GM12878 (cell line): ENCODE measurements around the gene CDK11B. TPM values are rescaled to one million over a fixed set of nuclear protein-coding genes. Genes with fewer than 3 reads are reported as not detected.

Source experiments
- ATAC-seq: fragments of 200-7000 bp; cut with Tn5 transposase; 3 replicates; pipeline ENCODE4 v1.9.1; 2020; ENCODE audit warnings: mild to moderate bottlenecking, moderate library complexity
- BruUV-seq: library from RNA; stranded (reverse); fragments of 400-500 nt; replicated peaks from 2 replicates; lab custom pipeline; 2021; lab: Mats Ljungman, UMichigan
- CTCF ChIA-PET: fragments of 300-600 bp; sonication (Branson Sonifier 250); formaldehyde crosslinking; extraction: SDS; loops from one replicate; lab custom pipeline; 2021; ENCODE audit warnings: inconsistent platforms; lab: Yijun Ruan, JAX
- POLR2A ChIA-PET: fragments of 350-600 bp; formaldehyde crosslinking; extraction: SDS; loops from one replicate; lab custom pipeline; 2021; ENCODE audit warnings: inconsistent platforms; lab: Charles Lee
- RAD21 ChIA-PET: fragments of 300-600 bp; sonication (Branson Sonifier 250); formaldehyde crosslinking; loops from one replicate; lab custom pipeline; 2023; ENCODE audit warnings: antibody characterized with exemption; ENCODE audit not compliant: unreplicated experiment; lab: Charles Lee
- SMC1A ChIA-PET: fragments of 300-600 bp; sonication (Branson Sonifier 250); formaldehyde crosslinking; loops from one replicate; lab custom pipeline; 2023; ENCODE audit not compliant: unreplicated experiment, uncharacterized antibody; lab: Charles Lee
- DNase-seq: peaks from one replicate; pipeline ENCODE4 v3.0.0-alpha.2; 2011; ENCODE audit warnings: low read depth, low spot score
- FAIRE-seq: peaks from 3 replicates; lab custom pipeline; 2011; peaks lifted over from hg19 to GRCh38; lab: Jason Lieb, UNC
- H2AFZ ChIP-seq: 2 replicates; pipeline ENCODE4 v1.6.0; 2011; ENCODE audit warnings: low read depth, low read length, control low read depth; ENCODE audit not compliant: control insufficient read depth
- H3K27ac ChIP-seq: 2 replicates; pipeline ENCODE4 v1.5.1; 2011; ENCODE audit warnings: control low read depth; ENCODE audit not compliant: control insufficient read depth, insufficient read depth
- H3K27me3 ChIP-seq, 2 experiments: replicated peaks in 1 of 2; 2 replicates each; pipeline versions ENCODE4 v1.6.0 to v1.6.1; 2011; ENCODE audit warnings: low read length in 1 of 2; ENCODE audit not compliant: control insufficient read depth in 2 of 2, insufficient read depth in 2 of 2
- H3K36me3 ChIP-seq, 2 experiments: 2 replicates each; pipeline ENCODE4 v1.5.1; 2011; ENCODE audit warnings: low read length in 1 of 2; ENCODE audit not compliant: control insufficient read depth in 2 of 2, insufficient read depth in 2 of 2
- H3K4me1 ChIP-seq: 2 replicates; pipeline ENCODE4 v1.6.1; 2011; ENCODE audit warnings: mild to moderate bottlenecking, low read length, moderate library complexity, mixed read lengths; ENCODE audit not compliant: control insufficient read depth, insufficient read depth
- H3K4me2 ChIP-seq: 2 replicates; pipeline ENCODE4 v1.6.0; 2011; ENCODE audit warnings: control low read depth; ENCODE audit not compliant: control insufficient read depth, insufficient read depth
- H3K4me3 ChIP-seq: fragments of 200-600 bp; sonication (generic); 2 replicates; pipeline ENCODE4 v1.5.1; 2016
- H3K79me2 ChIP-seq: 2 replicates; pipeline ENCODE4 v1.6.0; 2011; ENCODE audit warnings: low read length; ENCODE audit not compliant: control insufficient read depth, insufficient read depth
- H3K9ac ChIP-seq: 2 replicates; pipeline ENCODE4 v1.8.0; 2011; ENCODE audit warnings: low read length, control low read depth, mixed read lengths; ENCODE audit not compliant: control insufficient read depth, insufficient read depth
- H3K9me3 ChIP-seq: replicated peaks from 3 replicates; pipeline ENCODE4 v1.5.1; 2011; ENCODE audit warnings: mild to moderate bottlenecking, low read length; ENCODE audit not compliant: control insufficient read depth, insufficient read depth
- H4K20me1 ChIP-seq: 2 replicates; pipeline ENCODE4 v1.6.0; 2011; ENCODE audit not compliant: control insufficient read depth, insufficient read depth
- BCL3 ChIP-seq: IDR thresholded peaks from 2 replicates; pipeline ENCODE4 v1.6.1; 2011; ENCODE audit warnings: borderline replicate concordance, low read depth, mild to moderate bottlenecking, moderate library complexity, low read length; ENCODE audit not compliant: insufficient read depth, poor library complexity, severe bottlenecking
- CUX1 ChIP-seq: IDR thresholded peaks from 2 replicates; pipeline ENCODE4 v1.6.1; 2012; ENCODE audit warnings: improper control_type of control experiment, low read depth, low read length; ENCODE audit not compliant: insufficient replicate concordance
- GATAD2B ChIP-seq: fragments of 450-650 bp; conservative IDR thresholded peaks from 2 replicates; pipeline ENCODE4 v1.6.1; 2017; ENCODE audit warnings: low read depth, mild to moderate bottlenecking, moderate library complexity
- KAT2A ChIP-seq: conservative IDR thresholded peaks from 2 replicates; pipeline ENCODE4 v1.6.1; 2011; ENCODE audit warnings: low read depth, low read length; ENCODE audit not compliant: control insufficient read depth
- KDM1A ChIP-seq: fragments of 200-600 bp; sonication (generic); IDR thresholded peaks from 2 replicates; pipeline ENCODE4 v1.6.1; 2016; ENCODE audit warnings: borderline replicate concordance
- POLR2AphosphoS5 ChIP-seq: IDR thresholded peaks from 2 replicates; pipeline ENCODE4 v1.6.1; 2011; ENCODE audit warnings: mild to moderate bottlenecking, low read length, inconsistent platforms
- WGBS: methylation state at CpG from one replicate; pipeline ENCODE4 v1.1.6; 2016; ENCODE audit warnings: low lambda C conversion rate; ENCODE audit not compliant: insufficient replicate concordance, insufficient coverage; ENCODE audit errors: missing lambda C conversion rate; 5-methylcytosine and 5-hydroxymethylcytosine counted together
- in situ Hi-C: fragments of 300-500 bp; cut with MboI; formaldehyde crosslinking; loops from 9 replicates; pipeline ENCODE4 v1.14.3; 2018; ENCODE audit warnings: mixed read lengths
- intact Hi-C: fragments of 100-400 bp; cut with micrococcal nuclease; formaldehyde crosslinking; loops from one replicate; pipeline ENCODE4 v1.14.2; 2022; ENCODE audit not compliant: unreplicated experiment
- polyA plus RNA-seq, 11 experiments: library from polyadenylated mRNA; depleted of rRNA in 4 of 11; unstranded in 6 of 11; stranded (reverse) in 5 of 11; fragments of >200 nt; fragmentation: Nextera tagmentation in 4 of 11; fragmentation: Illumina TruSeq in 1 of 11; extraction: Ambion mirVana in 4 of 11; extraction: Trizol in 1 of 11; gene quantifications; 1 replicate in 1 of 11; 2 replicates in 10 of 11; pipeline versions ENCODE4 v1.2.1 to v1.2.3, GENCODE V29; 2011 to 2016; ENCODE audit warnings: inconsistent platforms in 2 of 11, missing spikeins in 2 of 11, low read depth in 1 of 11
- total RNA-seq, 4 experiments: library from RNA; depleted of rRNA in 3 of 4; stranded (reverse); fragments of >200 nt in 3 of 4; fragmentation: Illumina TruSeq in 1 of 4; extraction: Trizol in 1 of 4; gene quantifications; 2 replicates each; pipeline versions ENCODE4 v1.2.1 to v1.2.3, GENCODE V29; 2013 to 2021

Gene CDK11B
- total and polyA plus RNA-seq, 10 of the 15 experiments (the other 5 are each of a cell fraction or from before 2014, with no cell fraction given) = 3.2 to 30.9 (median 18.0) TPM

DNA sequence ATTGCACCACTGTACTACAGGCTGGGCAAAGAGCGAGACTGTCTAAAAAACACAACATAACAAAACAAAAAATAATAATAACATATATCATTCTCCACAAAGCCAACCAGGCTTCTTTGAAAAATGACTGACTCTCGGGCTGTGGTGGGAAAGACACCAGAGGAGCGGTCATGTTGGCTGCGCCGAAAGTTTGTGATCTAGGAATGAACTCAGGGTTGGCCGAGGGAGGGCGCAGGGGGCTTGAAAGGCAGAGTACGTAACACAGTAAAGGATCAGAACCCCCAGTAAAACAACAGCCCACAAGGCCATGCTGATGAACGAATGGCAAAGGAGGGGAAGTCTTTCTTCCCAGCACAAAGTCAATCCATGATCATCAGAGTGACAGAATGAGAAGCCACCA, 29.0 kb upstream of the CDK11B start:
- Histone ChIP-seq H2AFZ (no peak overlapping the region), H3K4me2 (no peak overlapping the region), H4K20me1 (no peaks in the 10 kb centered on the region), H3K9me3 (no peaks in the 10 kb centered on the region), H3K79me2 (peaks cover 14% of the 10 kb centered on the region), H3K36me3 (peaks cover 0 to 6% of the 10 kb centered on the region in 2 experiments; a peak in 1 of 4 replicates), H3K4me3 (no peak overlapping the region), H3K27ac (no peak overlapping the region), H3K9ac (no peak overlapping the region), H3K4me1 (no peaks in the 10 kb centered on the region; the same call in 1 of the 2 replicates)
- SMC1A ChIA-PET = no interaction called here
- POLR2A ChIA-PET = no interaction called here
- CTCF ChIA-PET = no interaction called here
- in situ Hi-C loops = no loop called here
- RAD21 ChIA-PET = no interaction called here
- no peak for ATAC-seq
- WGBS = 87% methylated on average over 9 of the region's 9 CpGs
- intact Hi-C loops = no loop called here
- DNase-seq = no peak
- TF ChIP-seq POLR2AphosphoS5 (no peak), KAT2A (no peak), KDM1A (no peak), BCL3 (no peak), GATAD2B (no peak), CUX1 (no peak)
- TF ChIP-seq, all 136 proteins: peak for 0
- no TSS peak for BruUV-seq
- FAIRE-seq = no peak
- no peaks in the 10 kb centered on the region for H3K27me3 ChIP-seq
